ENCODE data around the gene GARIN1A. TPM values are rescaled to one million over a fixed set of nuclear protein-coding genes. Genes with fewer than 3 reads are reported as not detected.

GARIN1A gene
- total and polyA plus RNA-seq, 2 of the 4 experiments (the other 2 are of a cell fraction): 0.18 to 1.4 TPM

- Histone ChIP-seq H3K36me3 (ENCODE audit: control insufficient read depth, insufficient read depth, low read length) (no peaks in the 10 kb centered on the region), H2AK9ac (replicated peaks; ENCODE audit: low read depth, low read length, poor library complexity) (no peak overlapping the region), H4K91ac (ENCODE audit: insufficient read depth, low read depth, low read length) (no peak overlapping the region), H3K4ac (ENCODE audit: low read depth, low read length) (no peak overlapping the region), H3K27me3 (ENCODE audit: control insufficient read depth, insufficient read depth, low read length) (peaks cover 20% of the 10 kb centered on the region), H3K14ac (replicated peaks; ENCODE audit: low read depth, low read length) (no peak overlapping the region), H4K5ac (ENCODE audit: low read depth, low read length) (no peak overlapping the region), H3K23ac (ENCODE audit: low read depth, low read length) (no peak overlapping the region), H3K9ac (ENCODE audit: low read depth, low read length) (no peak overlapping the region), H3K9me1 (ENCODE audit: insufficient read depth, low read length) (no peaks in the 10 kb centered on the region), H3K18ac (ENCODE audit: low read depth, low read length) (no peak overlapping the region), H2AFZ (replicated peaks; ENCODE audit: low read length, poor library complexity) (no peak overlapping the region), H2BK20ac (ENCODE audit: low read depth, low read length) (no peak overlapping the region), H3K56ac (ENCODE audit: extremely low read depth, insufficient read depth, low read length) (no peak overlapping the region), H2AK5ac (ENCODE audit: low read depth, low read length) (no peak overlapping the region), H3K27ac (ENCODE audit: insufficient read depth, low read length) (no peak overlapping the region), H3K4me3 (ENCODE audit: insufficient read depth, low read depth, low read length) (no peak overlapping the region), H4K20me1 (ENCODE audit: insufficient read depth, low read length) (no peaks in the 10 kb centered on the region), H3K9me3 (ENCODE audit: control insufficient read depth, insufficient read depth, low read length) (no peaks in the 10 kb centered on the region), H3K4me1 (ENCODE audit: control insufficient read depth, insufficient read depth, low read length) (no peaks in the 10 kb centered on the region), H3K79me1 (ENCODE audit: low read depth in 1 of 2, low read length in 2 of 2) (no peaks in the 10 kb centered on the region), H4K8ac (ENCODE audit: low read depth in 2 of 2, low read length in 2 of 2) (no peak overlapping the region), H2BK120ac (ENCODE audit: low read depth, low read length) (no peak overlapping the region), H2BK5ac (ENCODE audit: low read depth, low read length, poor library complexity, severe bottlenecking) (no peak overlapping the region), H3K4me2 (ENCODE audit: low read depth, low read length) (no peak overlapping the region), H2BK15ac (ENCODE audit: low read depth, low read length) (no peak overlapping the region)
- BruUV-seq (replicated peaks): no TSS peak
- TF ChIP-seq RAD21 (IDR thresholded peaks at IDR 0.05; ENCODE audit: low read length) (no peak), CEBPB (IDR thresholded peaks at IDR 0.05; ENCODE audit: low read depth, low read length) (no peak), BHLHE40 (IDR thresholded peaks at IDR 0.05; ENCODE audit: low read depth, low read length) (no peak), SMC3 (IDR thresholded peaks at IDR 0.05; ENCODE audit: low read depth, low read length) (no peak), MAFK (IDR thresholded peaks at IDR 0.05; ENCODE audit: low read depth, low read length) (no peak), USF2 (IDR thresholded peaks at IDR 0.05; ENCODE audit: low read depth, low read length) (no peak), ELK1 (IDR thresholded peaks at IDR 0.05; ENCODE audit: borderline replicate concordance, low read depth, low read length) (no peak), POLR2A (IDR thresholded peaks at IDR 0.05; ENCODE audit: low read depth, low read length) (no peak), NFE2L2 (IDR thresholded peaks at IDR 0.05; ENCODE audit: low read depth, low read length) (no peak), RFX5 (IDR thresholded peaks at IDR 0.05; ENCODE audit: low read depth, low read length) (no peak), CHD1 (IDR thresholded peaks at IDR 0.05; ENCODE audit: low read depth, low read length) (no peak), RCOR1 (IDR thresholded peaks at IDR 0.05; ENCODE audit: insufficient replicate concordance, low read length) (no peak), CTCF (conservative IDR thresholded peaks at IDR 0.05; ENCODE audit: low read depth, low read length) (no peak), FOS (IDR thresholded peaks at IDR 0.05; ENCODE audit: low read depth, low read length) (no peak), MXI1 (IDR thresholded peaks at IDR 0.05; ENCODE audit: borderline replicate concordance, low read depth, low read length) (no peak), MAZ (IDR thresholded peaks at IDR 0.05; ENCODE audit: borderline replicate concordance, low read depth, low read length) (no peak)
- intact Hi-C loops (cut with micrococcal nuclease): no loop called here
- CTCF ChIA-PET: no interaction called here
- dilution Hi-C loops (cut with HindIII; ENCODE audit: low sequenced_read_pairs, unreplicated experiment): no loop called here
- no peak for DNase-seq
- no peak for ATAC-seq (ENCODE audit: low read depth)
- POLR2A ChIA-PET (ENCODE audit: unreplicated experiment): no interaction called here
- in situ Hi-C loops (cut with MboI; ENCODE audit: low sequenced_read_pairs): no loop called here
Measured at GRCh38 chr7:128721376-128721775, 49.3 kb downstream of the GARIN1A start.

Data from IMR-90 (cell line).